Osteoblast (primary cell): Measurements from ENCODE around the gene MYOG. TPM values are rescaled to one million over a fixed set of nuclear protein-coding genes. Genes with fewer than 3 reads are reported as not detected.

Experiments
- DNase-seq: peaks from one replicate; pipeline ENCODE4 v3.0.0; 2011; ENCODE audit warnings: low spot score, mixed read lengths; ENCODE audit not compliant: insufficient read length; ENCODE audit errors: missing footprints
- H2AFZ ChIP-seq: 2 replicates; pipeline ENCODE4 v1.6.0; 2011; ENCODE audit warnings: mild to moderate bottlenecking, low read length
- H3K27ac ChIP-seq: 2 replicates; pipeline ENCODE4 v1.5.1; 2011; ENCODE audit warnings: mild to moderate bottlenecking, low read depth, low read length, moderate library complexity
- H3K27me3 ChIP-seq: 2 replicates; pipeline ENCODE4 v1.6.0; 2012; ENCODE audit warnings: mild to moderate bottlenecking, control low read depth, inconsistent platforms, low read length, moderate library complexity; ENCODE audit not compliant: insufficient read depth
- H3K36me3 ChIP-seq: 2 replicates; pipeline ENCODE4 v1.5.1; 2011; ENCODE audit warnings: mild to moderate bottlenecking, low read length, control low read depth, moderate library complexity; ENCODE audit not compliant: insufficient read depth
- H3K4me1 ChIP-seq: 2 replicates; pipeline ENCODE4 v1.5.1; 2011; ENCODE audit warnings: mild to moderate bottlenecking, low read length, control low read depth, moderate library complexity; ENCODE audit not compliant: insufficient read depth
- H3K4me2 ChIP-seq: 2 replicates; pipeline ENCODE4 v1.6.0; 2011; ENCODE audit warnings: mild to moderate bottlenecking, low read length; ENCODE audit not compliant: insufficient read depth
- H3K4me3 ChIP-seq: fragments of 200-600 bp; sonication (generic); 3 replicates; pipeline ENCODE4 v1.5.1; 2012; ENCODE audit warnings: mild to moderate bottlenecking, low read length, inconsistent platforms; ENCODE audit not compliant: insufficient read depth
- H3K79me2 ChIP-seq: 2 replicates; pipeline ENCODE4 v1.6.0; 2012; ENCODE audit warnings: mild to moderate bottlenecking, low read length, control low read depth, inconsistent platforms; ENCODE audit not compliant: insufficient read depth
- H3K9me3 ChIP-seq: 2 replicates; pipeline ENCODE4 v1.5.1; 2011; ENCODE audit warnings: low read depth, low read length, control low read depth
- H4K20me1 ChIP-seq: 2 replicates; pipeline ENCODE4 v1.6.0; 2012; ENCODE audit warnings: mild to moderate bottlenecking, low read length, control low read depth; ENCODE audit not compliant: insufficient read depth
- CTCF ChIP-seq: IDR thresholded peaks from 2 replicates; pipeline ENCODE4 v1.5.1; 2011; ENCODE audit warnings: mild to moderate bottlenecking, low read depth, low read length, moderate library complexity; ENCODE audit errors: extremely low read depth
- total RNA-seq: library from RNA; depleted of rRNA; stranded (reverse); fragments of >200 nt; gene quantifications from 2 replicates; pipeline ENCODE4 v1.2.3, GENCODE V29; 2012

MYOG gene
- total RNA-seq, 1 donor = not detected

- no peak for DNase-seq
- H3K27me3 ChIP-seq = peaks cover 13% of the 10 kb centered on the region
- H4K20me1 ChIP-seq = no peaks in the 10 kb centered on the region
- H3K4me3 ChIP-seq = no peak overlapping the region
- no peaks in the 10 kb centered on the region for H3K4me1 ChIP-seq
- no peaks in the 10 kb centered on the region for H3K79me2 ChIP-seq
- no peak overlapping the region for H2AFZ ChIP-seq
- no peak overlapping the region for H3K27ac ChIP-seq
- H3K4me2 ChIP-seq = no peak overlapping the region
- no peak for TF ChIP-seq CTCF
- no peaks in the 10 kb centered on the region for H3K9me3 ChIP-seq
- H3K36me3 ChIP-seq = no peaks in the 10 kb centered on the region
Measured at GRCh38 chr1:203066965-203067364, 18.8 kb downstream of the MYOG start.

- Histone ChIP-seq H3K27me3 (peaks cover 13% of the 10 kb centered on the region), H2AFZ (no peak overlapping the region), H3K4me1 (no peaks in the 10 kb centered on the region), H3K4me3 (no peak overlapping the region), H4K20me1 (no peaks in the 10 kb centered on the region), H3K9me3 (no peaks in the 10 kb centered on the region), H3K36me3 (no peaks in the 10 kb centered on the region), H3K4me2 (no peak overlapping the region), H3K79me2 (no peaks in the 10 kb centered on the region), H3K27ac (no peak overlapping the region)
- DNase-seq = no peak
- no peak for TF ChIP-seq CTCF
Measured at GRCh38 chr1:203065986-203066385, 19.8 kb downstream of the MYOG start.

GRCh38 chr1:203065191-203065590 lies 20.6 kb downstream of the MYOG start:
- Histone ChIP-seq H3K27me3 (peaks cover 13% of the 10 kb centered on the region), H3K4me3 (no peak overlapping the region), H3K27ac (no peak overlapping the region), H3K79me2 (no peaks in the 10 kb centered on the region), H3K4me2 (no peak overlapping the region), H2AFZ (no peak overlapping the region), H3K36me3 (no peaks in the 10 kb centered on the region), H3K9me3 (no peaks in the 10 kb centered on the region), H4K20me1 (no peaks in the 10 kb centered on the region), H3K4me1 (no peaks in the 10 kb centered on the region)
- DNase-seq = no peak
- no peak for TF ChIP-seq CTCF

GRCh38 chr1:203063287-203063686 lies 22.5 kb downstream of the MYOG start:
- H3K27ac ChIP-seq = no peak overlapping the region
- H3K27me3 ChIP-seq = peaks cover 13% of the 10 kb centered on the region
- H3K4me1 ChIP-seq = no peaks in the 10 kb centered on the region
- H4K20me1 ChIP-seq = no peaks in the 10 kb centered on the region
- H2AFZ ChIP-seq = no peak overlapping the region
- H3K9me3 ChIP-seq = no peaks in the 10 kb centered on the region
- DNase-seq = no peak
- no peaks in the 10 kb centered on the region for H3K79me2 ChIP-seq
- H3K4me3 ChIP-seq = no peak overlapping the region
- no peak overlapping the region for H3K4me2 ChIP-seq
- H3K36me3 ChIP-seq = no peaks in the 10 kb centered on the region
- no peak for TF ChIP-seq CTCF
